GM10266 (cell line): ENCODE results near the gene NRGN.

Experiments
- DNase-seq: peaks from one replicate; pipeline ENCODE4 v3.0.0; 2012; ENCODE audit errors: extremely low spot score
- CTCF ChIP-seq: IDR thresholded peaks from 2 replicates; pipeline ENCODE4 v1.5.1; 2012; ENCODE audit warnings: mild to moderate bottlenecking, low read depth; ENCODE audit not compliant: control insufficient read depth, insufficient read depth; ENCODE audit errors: missing control alignments

The NRGN gene

GRCh38 chr11:124717421-124717785 is 22.3 kb upstream of the NRGN start:
- TF ChIP-seq CTCF, result no peak
- DNase-seq, result no peak

GRCh38 chr11:124717786-124718651 is 21.7 kb upstream of the NRGN start:
- TF ChIP-seq CTCF, result no peak
- no peak for DNase-seq

GRCh38 chr11:124718801-124719200 is 20.9 kb upstream of the NRGN start:
- TF ChIP-seq CTCF, result no peak
- DNase-seq, result no peak

GRCh38 chr11:124719534-124719933 is 20.2 kb upstream of the NRGN start:
- DNase-seq, result no peak
- no peak for TF ChIP-seq CTCF

GRCh38 chr11:124722176-124722575 is 17.6 kb upstream of the NRGN start:
- no peak for DNase-seq
- no peak for TF ChIP-seq CTCF

GRCh38 chr11:124724979-124725718 is 14.6 kb upstream of the NRGN start:
- no peak for TF ChIP-seq CTCF
- DNase-seq, result no peak

GRCh38 chr11:124725719-124726105 is 14.0 kb upstream of the NRGN start:
- DNase-seq, result no peak
- no peak for TF ChIP-seq CTCF
